ENCODE data around the gene GATA3.

Gene GATA3

DNA sequence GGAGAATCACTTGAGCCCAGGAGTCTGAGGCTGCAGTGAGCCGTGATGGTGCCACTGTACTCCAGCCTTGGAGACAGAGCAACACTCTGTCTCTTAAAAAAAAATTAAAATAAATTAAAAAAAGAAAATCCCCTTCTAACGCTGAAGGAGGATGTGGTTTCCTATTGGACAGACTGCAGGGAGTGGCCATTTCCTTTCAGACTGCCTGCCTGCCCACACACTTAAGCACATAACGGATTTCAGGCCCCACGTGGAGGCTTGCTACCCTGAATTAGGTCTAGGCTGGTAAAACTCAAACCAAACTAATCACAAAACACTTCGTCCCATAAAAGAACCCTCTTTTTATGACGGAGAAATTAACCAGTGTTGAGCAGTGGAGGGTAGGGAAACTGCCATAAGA, 34.0 kb downstream of the GATA3 start:
- no peak for DNase-seq (ENCODE audit: low read depth in 1 of 2, low spot score in 1 of 2)
- Histone ChIP-seq H3K27ac (replicated peaks) (no peak overlapping the region), H3K27me3 (ENCODE audit: insufficient read depth, poor library complexity, severe bottlenecking) (no peaks in the 10 kb centered on the region), H3K4me3 (replicated peaks; ENCODE audit: insufficient read depth, low read length) (no peak overlapping the region)
- no peak for TF ChIP-seq POLR2AphosphoS5 (IDR thresholded peaks at IDR 0.05; ENCODE audit: low read depth)
- no peak for TF ChIP-seq GABPA (IDR thresholded peaks at IDR 0.05; ENCODE audit: low read depth)

DNA sequence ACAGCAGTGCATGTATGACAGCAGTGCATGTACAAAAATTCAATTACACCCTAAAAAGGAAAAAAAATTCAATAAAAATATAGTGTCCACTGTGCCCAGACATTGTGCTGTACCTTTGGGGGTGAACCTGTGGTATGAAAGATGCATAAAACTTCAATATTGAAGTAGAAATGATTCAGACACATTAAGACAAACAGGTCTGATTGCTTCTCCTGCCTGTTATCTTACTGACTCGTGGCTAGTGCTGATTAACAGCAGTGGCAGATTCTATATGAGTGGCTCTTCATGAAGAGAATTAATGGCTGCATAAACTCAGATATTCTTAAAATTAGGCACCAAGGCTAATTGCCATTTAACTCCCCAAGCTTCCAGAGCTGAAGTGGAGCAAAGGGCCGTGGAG, 37.9 kb downstream of the GATA3 start:
- TF ChIP-seq, protein P1, sequence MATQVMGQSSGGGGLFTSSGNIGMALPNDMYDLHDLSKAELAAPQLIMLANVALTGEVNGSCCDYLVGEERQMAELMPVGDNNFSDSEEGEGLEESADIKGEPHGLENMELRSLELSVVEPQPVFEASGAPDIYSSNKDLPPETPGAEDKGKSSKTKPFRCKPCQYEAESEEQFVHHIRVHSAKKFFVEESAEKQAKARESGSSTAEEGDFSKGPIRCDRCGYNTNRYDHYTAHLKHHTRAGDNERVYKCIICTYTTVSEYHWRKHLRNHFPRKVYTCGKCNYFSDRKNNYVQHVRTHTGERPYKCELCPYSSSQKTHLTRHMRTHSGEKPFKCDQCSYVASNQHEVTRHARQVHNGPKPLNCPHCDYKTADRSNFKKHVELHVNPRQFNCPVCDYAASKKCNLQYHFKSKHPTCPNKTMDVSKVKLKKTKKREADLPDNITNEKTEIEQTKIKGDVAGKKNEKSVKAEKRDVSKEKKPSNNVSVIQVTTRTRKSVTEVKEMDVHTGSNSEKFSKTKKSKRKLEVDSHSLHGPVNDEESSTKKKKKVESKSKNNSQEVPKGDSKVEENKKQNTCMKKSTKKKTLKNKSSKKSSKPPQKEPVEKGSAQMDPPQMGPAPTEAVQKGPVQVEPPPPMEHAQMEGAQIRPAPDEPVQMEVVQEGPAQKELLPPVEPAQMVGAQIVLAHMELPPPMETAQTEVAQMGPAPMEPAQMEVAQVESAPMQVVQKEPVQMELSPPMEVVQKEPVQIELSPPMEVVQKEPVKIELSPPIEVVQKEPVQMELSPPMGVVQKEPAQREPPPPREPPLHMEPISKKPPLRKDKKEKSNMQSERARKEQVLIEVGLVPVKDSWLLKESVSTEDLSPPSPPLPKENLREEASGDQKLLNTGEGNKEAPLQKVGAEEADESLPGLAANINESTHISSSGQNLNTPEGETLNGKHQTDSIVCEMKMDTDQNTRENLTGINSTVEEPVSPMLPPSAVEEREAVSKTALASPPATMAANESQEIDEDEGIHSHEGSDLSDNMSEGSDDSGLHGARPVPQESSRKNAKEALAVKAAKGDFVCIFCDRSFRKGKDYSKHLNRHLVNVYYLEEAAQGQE (IDR thresholded peaks at IDR 0.05; ENCODE audit: insufficient replicate concordance, low read depth) = no peak
- TF ChIP-seq SPI1 (IDR thresholded peaks at IDR 0.05; ENCODE audit: borderline replicate concordance, low read depth) (no peak), POLR2AphosphoS5 (IDR thresholded peaks at IDR 0.05; ENCODE audit: low read depth) (no peak), GABPA (IDR thresholded peaks at IDR 0.05; ENCODE audit: low read depth) (no peak)
- TF ChIP-seq, protein P2, sequence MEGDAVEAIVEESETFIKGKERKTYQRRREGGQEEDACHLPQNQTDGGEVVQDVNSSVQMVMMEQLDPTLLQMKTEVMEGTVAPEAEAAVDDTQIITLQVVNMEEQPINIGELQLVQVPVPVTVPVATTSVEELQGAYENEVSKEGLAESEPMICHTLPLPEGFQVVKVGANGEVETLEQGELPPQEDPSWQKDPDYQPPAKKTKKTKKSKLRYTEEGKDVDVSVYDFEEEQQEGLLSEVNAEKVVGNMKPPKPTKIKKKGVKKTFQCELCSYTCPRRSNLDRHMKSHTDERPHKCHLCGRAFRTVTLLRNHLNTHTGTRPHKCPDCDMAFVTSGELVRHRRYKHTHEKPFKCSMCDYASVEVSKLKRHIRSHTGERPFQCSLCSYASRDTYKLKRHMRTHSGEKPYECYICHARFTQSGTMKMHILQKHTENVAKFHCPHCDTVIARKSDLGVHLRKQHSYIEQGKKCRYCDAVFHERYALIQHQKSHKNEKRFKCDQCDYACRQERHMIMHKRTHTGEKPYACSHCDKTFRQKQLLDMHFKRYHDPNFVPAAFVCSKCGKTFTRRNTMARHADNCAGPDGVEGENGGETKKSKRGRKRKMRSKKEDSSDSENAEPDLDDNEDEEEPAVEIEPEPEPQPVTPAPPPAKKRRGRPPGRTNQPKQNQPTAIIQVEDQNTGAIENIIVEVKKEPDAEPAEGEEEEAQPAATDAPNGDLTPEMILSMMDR (IDR thresholded peaks at IDR 0.05; ENCODE audit: insufficient read depth, low read length) = no peak
- no peak for DNase-seq (ENCODE audit: low read depth in 1 of 2, low spot score in 1 of 2)
- H3K4me3 ChIP-seq (replicated peaks; ENCODE audit: insufficient read depth, low read length) = no peak overlapping the region
- H3K27ac ChIP-seq (replicated peaks) = no peak overlapping the region
- H3K27me3 ChIP-seq (ENCODE audit: insufficient read depth, poor library complexity, severe bottlenecking) = no peaks in the 10 kb centered on the region

DNA sequence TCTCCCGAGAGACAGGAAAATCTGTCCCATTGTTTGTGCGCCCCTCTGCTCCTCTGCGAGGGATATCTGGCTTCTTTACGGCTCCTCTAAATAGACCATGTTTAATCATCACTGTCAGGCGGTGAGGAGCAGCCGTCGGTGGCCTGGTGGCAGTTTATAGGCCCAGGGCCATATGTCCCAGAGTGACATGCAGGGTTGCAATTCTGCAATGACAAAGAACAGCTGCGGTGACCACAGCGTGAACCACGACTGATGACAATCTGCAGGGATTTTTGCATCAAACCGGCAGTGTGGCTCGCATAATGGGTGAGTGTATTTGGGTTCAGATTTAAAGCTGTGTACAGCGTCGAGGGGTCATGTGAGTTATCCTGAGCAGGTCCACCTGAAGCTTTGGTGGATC, 41.5 kb downstream of the GATA3 start:
- TF ChIP-seq POLR2AphosphoS5 (IDR thresholded peaks at IDR 0.05; ENCODE audit: low read depth) (no peak), GABPA (IDR thresholded peaks at IDR 0.05; ENCODE audit: low read depth) (no peak), SPI1 (IDR thresholded peaks at IDR 0.05; ENCODE audit: borderline replicate concordance, low read depth) (no peak)
- TF ChIP-seq, protein P2 (IDR thresholded peaks at IDR 0.05; ENCODE audit: insufficient read depth, low read length) = no peak
- TF ChIP-seq, protein P1 (IDR thresholded peaks at IDR 0.05; ENCODE audit: insufficient replicate concordance, low read depth) = no peak
- Histone ChIP-seq H3K27me3 (ENCODE audit: insufficient read depth, poor library complexity, severe bottlenecking) (no peaks in the 10 kb centered on the region), H3K27ac (replicated peaks) (no peak overlapping the region), H3K4me3 (replicated peaks; ENCODE audit: insufficient read depth, low read length) (no peak overlapping the region)
- no peak for DNase-seq (ENCODE audit: low read depth in 1 of 2, low spot score in 1 of 2)

DNA sequence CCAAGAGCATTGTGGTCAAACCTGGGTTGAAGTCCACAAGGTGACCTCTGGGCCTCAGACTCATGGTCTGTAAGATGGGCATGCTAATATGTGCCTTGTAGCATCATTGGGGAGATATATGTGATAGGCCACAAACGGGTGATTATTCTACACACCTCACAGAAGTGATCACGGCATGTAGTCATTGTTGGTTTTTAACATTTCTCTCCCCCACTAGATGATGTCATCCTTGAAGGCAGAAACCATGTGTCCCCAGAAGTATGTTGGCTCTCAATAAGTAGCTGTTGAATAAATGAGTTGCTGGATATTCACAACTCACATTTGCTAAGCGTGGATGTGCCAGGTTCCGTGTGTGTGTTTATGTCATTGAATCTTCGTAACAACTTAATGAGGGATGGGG, 42.4 kb downstream of the GATA3 start:
- DNase-seq (ENCODE audit: low read depth in 1 of 2, low spot score in 1 of 2) = no peak
- Histone ChIP-seq H3K27ac (replicated peaks) (no peak overlapping the region), H3K27me3 (ENCODE audit: insufficient read depth, poor library complexity, severe bottlenecking) (no peaks in the 10 kb centered on the region), H3K4me3 (replicated peaks; ENCODE audit: insufficient read depth, low read length) (no peak overlapping the region)
- TF ChIP-seq POLR2AphosphoS5 (IDR thresholded peaks at IDR 0.05; ENCODE audit: low read depth) = no peak
- TF ChIP-seq, protein P1 (IDR thresholded peaks at IDR 0.05; ENCODE audit: insufficient replicate concordance, low read depth) = no peak
- TF ChIP-seq GABPA (IDR thresholded peaks at IDR 0.05; ENCODE audit: low read depth) = no peak
- TF ChIP-seq SPI1 (IDR thresholded peaks at IDR 0.05; ENCODE audit: borderline replicate concordance, low read depth) = no peak
- TF ChIP-seq, protein P2 (IDR thresholded peaks at IDR 0.05; ENCODE audit: insufficient read depth, low read length) = no peak

Data from HL-60 (cell line).